ENCODE results near the gene HVCN1.

HVCN1 gene

GRCh38 chr12:110689281-110690126 lies 589 bp upstream of the HVCN1 start:
- H3K4me1 ChIP-seq: no peaks in the 10 kb centered on the region
- H3K9ac ChIP-seq: no peak overlapping the region

GRCh38 chr12:110687396-110688169 lies 1.3 kb downstream of the HVCN1 start:
- H2AFZ ChIP-seq: no peak overlapping the region
- no peaks in the 10 kb centered on the region for H3K36me3 ChIP-seq (ENCODE audit: control insufficient read depth, insufficient read depth, low read length)
- H3K79me2 ChIP-seq: no peaks in the 10 kb centered on the region
- H3K4me2 ChIP-seq (ENCODE audit: low read length): no peak overlapping the region
- no peaks in the 10 kb centered on the region for H3K9me3 ChIP-seq (ENCODE audit: control insufficient read depth, low read length)
- TF ChIP-seq, protein P1, sequence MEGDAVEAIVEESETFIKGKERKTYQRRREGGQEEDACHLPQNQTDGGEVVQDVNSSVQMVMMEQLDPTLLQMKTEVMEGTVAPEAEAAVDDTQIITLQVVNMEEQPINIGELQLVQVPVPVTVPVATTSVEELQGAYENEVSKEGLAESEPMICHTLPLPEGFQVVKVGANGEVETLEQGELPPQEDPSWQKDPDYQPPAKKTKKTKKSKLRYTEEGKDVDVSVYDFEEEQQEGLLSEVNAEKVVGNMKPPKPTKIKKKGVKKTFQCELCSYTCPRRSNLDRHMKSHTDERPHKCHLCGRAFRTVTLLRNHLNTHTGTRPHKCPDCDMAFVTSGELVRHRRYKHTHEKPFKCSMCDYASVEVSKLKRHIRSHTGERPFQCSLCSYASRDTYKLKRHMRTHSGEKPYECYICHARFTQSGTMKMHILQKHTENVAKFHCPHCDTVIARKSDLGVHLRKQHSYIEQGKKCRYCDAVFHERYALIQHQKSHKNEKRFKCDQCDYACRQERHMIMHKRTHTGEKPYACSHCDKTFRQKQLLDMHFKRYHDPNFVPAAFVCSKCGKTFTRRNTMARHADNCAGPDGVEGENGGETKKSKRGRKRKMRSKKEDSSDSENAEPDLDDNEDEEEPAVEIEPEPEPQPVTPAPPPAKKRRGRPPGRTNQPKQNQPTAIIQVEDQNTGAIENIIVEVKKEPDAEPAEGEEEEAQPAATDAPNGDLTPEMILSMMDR (IDR thresholded peaks at IDR 0.05): no peak
- no peaks in the 10 kb centered on the region for H3K27me3 ChIP-seq (ENCODE audit: control insufficient read depth, insufficient read depth, low read length)
- H3K27ac ChIP-seq: no peak overlapping the region
- no peak overlapping the region for H3K4me3 ChIP-seq (ENCODE audit: low read depth, low read length)
- no peaks in the 10 kb centered on the region for H3K4me1 ChIP-seq
- H3K9ac ChIP-seq: no peak overlapping the region

More at GRCh38 chr12:110689281-110690126, 589 bp upstream of the HVCN1 start:
- peak overlapping the region; percentile 4 for H3K4me2 ChIP-seq (ENCODE audit: low read length)
- H3K9me3 ChIP-seq (ENCODE audit: control insufficient read depth, low read length): no peaks in the 10 kb centered on the region
- H2AFZ ChIP-seq: peak overlapping the region; percentile 56
- no peaks in the 10 kb centered on the region for H3K27me3 ChIP-seq (ENCODE audit: control insufficient read depth, insufficient read depth, low read length)
- H3K79me2 ChIP-seq: no peaks in the 10 kb centered on the region
- no peaks in the 10 kb centered on the region for H3K36me3 ChIP-seq (ENCODE audit: control insufficient read depth, insufficient read depth, low read length)
- no peak overlapping the region for H3K27ac ChIP-seq
- H3K4me3 ChIP-seq (ENCODE audit: low read depth, low read length): no peak overlapping the region
- TF ChIP-seq, protein P1 (IDR thresholded peaks at IDR 0.05): no peak

GRCh38 chr12:110686294-110686903 lies 2.5 kb downstream of the HVCN1 start:
- no peaks in the 10 kb centered on the region for H3K9me3 ChIP-seq (ENCODE audit: control insufficient read depth, low read length)
- no peaks in the 10 kb centered on the region for H3K36me3 ChIP-seq (ENCODE audit: control insufficient read depth, insufficient read depth, low read length)
- H3K79me2 ChIP-seq: no peaks in the 10 kb centered on the region
- no peak overlapping the region for H3K9ac ChIP-seq
- no peak overlapping the region for H3K4me2 ChIP-seq (ENCODE audit: low read length)
- no peaks in the 10 kb centered on the region for H3K27me3 ChIP-seq (ENCODE audit: control insufficient read depth, insufficient read depth, low read length)
- H2AFZ ChIP-seq: no peak overlapping the region
- H3K4me3 ChIP-seq (ENCODE audit: low read depth, low read length): no peak overlapping the region
- TF ChIP-seq, protein P1 (IDR thresholded peaks at IDR 0.05): no peak
- no peaks in the 10 kb centered on the region for H3K4me1 ChIP-seq
- no peak overlapping the region for H3K27ac ChIP-seq

DNA sequence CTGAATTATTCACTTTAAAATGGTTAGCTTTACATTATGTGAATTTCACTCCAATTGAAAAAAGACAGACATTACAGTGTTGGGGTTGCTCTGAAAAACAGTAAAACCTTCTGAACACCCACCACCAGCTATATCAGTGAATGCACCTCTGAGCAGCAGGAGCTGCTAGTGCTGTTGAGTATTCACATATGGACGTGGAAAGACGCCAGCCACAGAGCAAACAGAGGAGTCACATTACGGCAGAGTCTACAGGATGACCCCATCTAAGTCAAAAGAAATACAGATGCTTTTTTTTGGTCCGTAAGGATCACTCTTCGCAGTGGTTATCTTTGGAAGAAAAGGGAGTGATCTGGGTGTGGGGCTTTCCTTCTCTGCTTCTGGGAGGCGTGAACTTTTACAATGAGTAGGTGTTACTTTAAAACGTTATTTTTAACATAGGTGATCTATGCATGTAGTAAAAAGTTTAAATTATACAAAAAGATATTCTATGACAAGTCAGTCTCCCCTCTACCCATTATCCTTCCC lies 4.5 kb downstream of the HVCN1 start:
- no peak overlapping the region for H3K27ac ChIP-seq
- H3K27me3 ChIP-seq (ENCODE audit: control insufficient read depth, insufficient read depth, low read length): no peaks in the 10 kb centered on the region
- H3K79me2 ChIP-seq: no peaks in the 10 kb centered on the region
- H3K9me3 ChIP-seq (ENCODE audit: control insufficient read depth, low read length): no peaks in the 10 kb centered on the region
- H3K4me3 ChIP-seq (ENCODE audit: low read depth, low read length): no peak overlapping the region
- no peaks in the 10 kb centered on the region for H3K36me3 ChIP-seq (ENCODE audit: control insufficient read depth, insufficient read depth, low read length)
- no peak overlapping the region for H3K4me2 ChIP-seq (ENCODE audit: low read length)
- H3K4me1 ChIP-seq: no peaks in the 10 kb centered on the region
- no peak overlapping the region for H3K9ac ChIP-seq
- TF ChIP-seq, protein P1 (IDR thresholded peaks at IDR 0.05): no peak
- H2AFZ ChIP-seq: no peak overlapping the region

Measured in parathyroid adenoma (tissue), 2 donors.